ENCODE data around the gene ZC3HAV1L. TPM values are rescaled to one million over a fixed set of nuclear protein-coding genes. Genes with fewer than 3 reads are reported as not detected.

The ZC3HAV1L gene
- total and polyA plus RNA-seq, 12 donors: 0.30 to 27.2 (median 13.0) TPM

DNA sequence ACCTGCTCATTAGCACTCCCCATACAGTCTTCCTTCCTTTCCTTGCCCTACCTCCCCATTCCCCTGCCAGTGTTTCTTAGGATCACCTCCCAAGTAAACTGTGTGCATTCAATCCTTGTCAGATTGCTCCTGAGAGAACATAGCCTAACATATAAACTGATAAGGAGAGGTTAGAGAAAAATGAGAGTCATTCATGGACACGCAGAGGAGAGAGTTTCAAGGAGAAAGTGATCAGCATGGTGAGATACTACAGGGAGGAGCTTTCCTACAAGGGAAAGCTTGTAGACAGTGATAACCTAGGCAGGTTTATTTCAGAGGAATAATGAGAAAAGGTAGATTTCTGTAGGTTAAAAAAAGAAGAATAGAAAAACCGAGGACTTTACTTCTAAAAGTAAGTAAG is 2.8 kb upstream of the ZC3HAV1L start:
- Histone ChIP-seq H3K27ac (no peak overlapping the region), H3K36me3 (replicated peaks in 1 of 2) (no peaks in the 10 kb centered on the region), H3K9me3 (replicated peaks in 1 of 3) (no peaks in the 10 kb centered on the region), H3K4me3 (no peak overlapping the region), H3K27me3 (no peaks in the 10 kb centered on the region), H3K4me1 (replicated peaks in 1 of 2) (peaks cover 5 to 14% of the 10 kb centered on the region in 2 donors)
- intact Hi-C loops (cut with DNase I): no loop called here
- 66 to 78% (median 75%) methylated on average over 2 of the region's 2 CpGs for whole genome bisulfite sequencing, 4 donors
- DNase-seq: no peak
- TF ChIP-seq, protein P1, sequence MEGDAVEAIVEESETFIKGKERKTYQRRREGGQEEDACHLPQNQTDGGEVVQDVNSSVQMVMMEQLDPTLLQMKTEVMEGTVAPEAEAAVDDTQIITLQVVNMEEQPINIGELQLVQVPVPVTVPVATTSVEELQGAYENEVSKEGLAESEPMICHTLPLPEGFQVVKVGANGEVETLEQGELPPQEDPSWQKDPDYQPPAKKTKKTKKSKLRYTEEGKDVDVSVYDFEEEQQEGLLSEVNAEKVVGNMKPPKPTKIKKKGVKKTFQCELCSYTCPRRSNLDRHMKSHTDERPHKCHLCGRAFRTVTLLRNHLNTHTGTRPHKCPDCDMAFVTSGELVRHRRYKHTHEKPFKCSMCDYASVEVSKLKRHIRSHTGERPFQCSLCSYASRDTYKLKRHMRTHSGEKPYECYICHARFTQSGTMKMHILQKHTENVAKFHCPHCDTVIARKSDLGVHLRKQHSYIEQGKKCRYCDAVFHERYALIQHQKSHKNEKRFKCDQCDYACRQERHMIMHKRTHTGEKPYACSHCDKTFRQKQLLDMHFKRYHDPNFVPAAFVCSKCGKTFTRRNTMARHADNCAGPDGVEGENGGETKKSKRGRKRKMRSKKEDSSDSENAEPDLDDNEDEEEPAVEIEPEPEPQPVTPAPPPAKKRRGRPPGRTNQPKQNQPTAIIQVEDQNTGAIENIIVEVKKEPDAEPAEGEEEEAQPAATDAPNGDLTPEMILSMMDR (IDR thresholded peaks at IDR 0.05): no peak
- TF ChIP-seq POLR2A (IDR thresholded peaks at IDR 0.05): no peak

DNA sequence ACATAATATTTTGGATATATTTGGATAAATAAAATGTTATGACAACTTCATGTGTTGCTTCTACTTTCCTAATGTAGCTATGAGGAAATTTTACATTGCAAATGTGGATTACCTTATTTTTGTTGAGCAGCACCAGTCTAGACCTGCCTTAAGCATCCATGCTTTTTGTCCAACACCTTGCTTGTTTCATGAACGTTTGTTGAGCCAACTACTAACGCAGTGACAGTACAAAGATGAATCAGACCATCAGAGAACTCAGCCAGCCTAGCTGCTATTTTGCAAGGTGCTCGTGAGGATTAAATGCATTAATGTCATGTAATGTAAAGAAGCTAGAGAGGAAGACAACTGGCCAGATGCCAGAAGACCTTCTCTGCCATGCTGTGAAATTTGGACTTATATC is 1.1 kb upstream of the ZC3HAV1L start:
- no peaks in the 10 kb centered on the region for H3K9me3 ChIP-seq (replicated peaks in 1 of 3)
- intact Hi-C loops (cut with DNase I): no loop called here
- peaks cover 0 to 5% of the 10 kb centered on the region in 2 donors for H3K36me3 ChIP-seq (replicated peaks in 1 of 2)
- TF ChIP-seq, protein P1 (IDR thresholded peaks at IDR 0.05): no peak
- no peak for TF ChIP-seq POLR2A (IDR thresholded peaks at IDR 0.05)
- no peaks in the 10 kb centered on the region for H3K27me3 ChIP-seq
- H3K27ac ChIP-seq: no peak overlapping the region
- no peak overlapping the region for H3K4me3 ChIP-seq
- DNase-seq: no peak
- H3K4me1 ChIP-seq (replicated peaks in 1 of 2): peaks cover 5 to 15% of the 10 kb centered on the region in 2 donors
- WGBS, 4 donors: 74 to 88% (median 82%) methylated on average over 3 of the region's 3 CpGs

DNA sequence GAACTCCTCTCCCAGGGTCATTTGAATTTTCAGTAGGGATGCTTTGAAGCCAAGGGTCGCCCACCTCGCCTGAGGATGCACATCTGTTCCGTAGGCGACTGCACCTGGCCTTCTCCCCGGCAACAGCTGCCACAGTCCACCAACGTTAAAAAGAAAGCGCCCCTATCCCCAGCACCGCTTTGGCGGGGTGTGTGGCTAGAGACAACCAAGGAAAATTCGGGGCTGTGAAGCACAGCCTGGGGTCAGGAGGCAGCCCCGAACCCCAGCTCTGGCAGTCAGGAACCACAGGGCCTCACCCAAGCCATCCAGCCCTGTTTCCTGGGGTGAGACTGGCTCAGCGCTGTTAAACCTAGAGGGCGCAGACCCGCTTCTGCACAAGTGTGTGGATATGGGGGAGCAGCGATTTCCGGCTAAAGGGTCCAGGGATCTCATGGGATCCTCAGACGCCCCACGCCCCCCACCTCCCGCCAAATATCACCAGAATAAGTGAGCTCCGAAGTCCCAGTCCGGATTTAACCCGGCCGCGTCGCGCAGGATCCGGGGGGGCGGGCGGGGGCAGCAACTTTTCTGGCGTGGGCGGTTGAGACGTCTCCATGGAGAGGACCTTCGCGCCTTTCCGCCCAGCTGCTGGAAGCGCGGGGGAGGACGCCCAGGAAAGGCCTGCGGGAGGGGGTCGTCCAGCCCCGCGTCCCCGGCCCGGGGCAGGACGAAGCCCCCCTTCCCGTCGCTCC is 822 bp downstream of the ZC3HAV1L start:
- Histone ChIP-seq H3K36me3 (replicated peaks in 1 of 2) (peaks cover 0 to 7% of the 10 kb centered on the region in 2 donors), H3K27me3 (no peaks in the 10 kb centered on the region), H3K4me3 (peak overlapping the region in 3 of 4 donors; percentile 78 to 98 (median 88)), H3K9me3 (replicated peaks in 1 of 3) (no peaks in the 10 kb centered on the region), H3K4me1 (replicated peaks in 1 of 2) (peaks cover 5 to 15% of the 10 kb centered on the region in 2 donors), H3K27ac (peak overlapping the region in 4 of 5 donors; percentile 36 to 85 (median 62))
- intact Hi-C loops (cut with DNase I): no loop called here
- DNase-seq: peak in 6 of 7 donors; percentile 36 to 64 (median 50)
- 8 to 46% (median 24%) methylated on average over 6 to 47 of the region's 47 CpGs for WGBS, 4 donors
- TF ChIP-seq, protein P1 (IDR thresholded peaks at IDR 0.05): no peak
- no peak for TF ChIP-seq POLR2A (IDR thresholded peaks at IDR 0.05)

DNA sequence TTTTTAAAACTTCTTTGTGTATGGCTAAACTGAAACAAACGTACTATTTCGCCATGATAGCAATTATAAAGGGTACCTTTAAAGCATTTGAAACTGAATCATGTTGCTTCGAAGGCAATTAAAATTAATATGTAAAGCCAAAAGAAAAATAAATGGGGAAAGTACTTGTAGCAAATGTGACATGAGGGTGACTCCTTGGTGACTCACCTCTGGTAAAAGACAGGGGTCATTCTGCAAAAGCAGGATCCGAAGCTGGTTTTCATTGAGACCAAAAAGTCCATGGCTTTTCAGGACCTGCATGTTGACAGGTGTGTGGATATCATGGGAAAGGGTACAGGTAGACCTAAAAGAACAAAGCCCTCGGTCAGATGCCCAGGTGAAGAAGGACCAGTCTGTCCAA is 1.5 kb downstream of the ZC3HAV1L start:
- TF ChIP-seq POLR2A (IDR thresholded peaks at IDR 0.05): no peak
- TF ChIP-seq, protein P1 (IDR thresholded peaks at IDR 0.05): no peak
- H3K4me1 ChIP-seq (replicated peaks in 1 of 2): peaks cover 5 to 15% of the 10 kb centered on the region in 2 donors
- 65 to 71% (median 69%) methylated on average over 5 of the region's 5 CpGs for WGBS, 4 donors
- no peaks in the 10 kb centered on the region for H3K9me3 ChIP-seq (replicated peaks in 1 of 3)
- H3K4me3 ChIP-seq: peak overlapping the region in 1 of 4 donors; percentile 88
- no peaks in the 10 kb centered on the region for H3K27me3 ChIP-seq
- H3K36me3 ChIP-seq (replicated peaks in 1 of 2): peaks cover 0 to 13% of the 10 kb centered on the region in 2 donors
- peak in 1 of 7 donors; percentile 27 for DNase-seq
- intact Hi-C loops (cut with DNase I): no loop called here
- peak overlapping the region in 2 of 5 donors; percentile 81 to 85 for H3K27ac ChIP-seq

Measured in adrenal gland (tissue), 12 donors.